GM23338 (cell line): Measurements from ENCODE around the gene TMA7. TPM values are rescaled to one million over a fixed set of nuclear protein-coding genes. Genes with fewer than 3 reads are reported as not detected.

ENCODE experiments used
- ATAC-seq: fragments of 200-7000 bp; cut with Tn5 transposase; 3 replicates; pipeline ENCODE4 v1.9.1; 2020
- DNase-seq: peaks from one replicate; pipeline ENCODE4 v3.0.0-alpha.2; 2015; ENCODE audit warnings: low spot score
- H2AFZ ChIP-seq: fragments of 200-600 bp; sonication (generic); 2 replicates; pipeline ENCODE4 v1.8.0; 2016; ENCODE audit warnings: antibody characterized with exemption, mild to moderate bottlenecking, moderate library complexity
- H3F3A ChIP-seq: fragments of 200-600 bp; sonication (generic); replicated peaks from 2 replicates; pipeline ENCODE4 v1.8.0; 2017; ENCODE audit warnings: antibody characterized with exemption, mixed run types, low read depth
- H3K27ac ChIP-seq: fragments of 200-600 bp; sonication (generic); 2 replicates; pipeline ENCODE4 v1.6.1; 2016; ENCODE audit warnings: low read depth
- H3K27me3 ChIP-seq: fragments of 200-600 bp; sonication (generic); 2 replicates; pipeline ENCODE4 v1.8.0; 2016; ENCODE audit warnings: mild to moderate bottlenecking, mixed run types, moderate library complexity; ENCODE audit not compliant: insufficient read depth
- H3K36me3 ChIP-seq: fragments of 200-600 bp; sonication (generic); 2 replicates; pipeline ENCODE4 v1.8.0; 2016; ENCODE audit warnings: mild to moderate bottlenecking; ENCODE audit not compliant: insufficient read depth
- H3K4me1 ChIP-seq: fragments of 200-600 bp; sonication (generic); 2 replicates; pipeline ENCODE4 v1.8.0; 2016; ENCODE audit warnings: mild to moderate bottlenecking, moderate library complexity; ENCODE audit not compliant: insufficient read depth
- H3K4me2 ChIP-seq: fragments of 200-600 bp; sonication (generic); 2 replicates; pipeline ENCODE4 v1.7.1; 2017; ENCODE audit warnings: mixed run types
- H3K4me3 ChIP-seq: fragments of 200-600 bp; sonication (generic); 2 replicates; pipeline ENCODE4 v1.6.1; 2016; ENCODE audit warnings: mixed run types
- H3K79me2 ChIP-seq: fragments of 200-600 bp; sonication (generic); replicated peaks from 2 replicates; pipeline ENCODE4 v1.8.0; 2017; ENCODE audit warnings: mild to moderate bottlenecking; ENCODE audit not compliant: insufficient read depth
- H3K9me2 ChIP-seq: fragments of 200-600 bp; sonication (generic); 2 replicates; pipeline ENCODE4 v1.8.0; 2017; ENCODE audit not compliant: insufficient read depth
- H4K20me1 ChIP-seq: fragments of 200-600 bp; sonication (generic); replicated peaks from 2 replicates; pipeline ENCODE4 v1.8.0; 2017; ENCODE audit warnings: mild to moderate bottlenecking; ENCODE audit not compliant: insufficient read depth
- H3K27ac Mint-ChIP-seq: 2 replicates; pipeline ENCODE4 v1.8.0; 2020; ENCODE audit warnings: inconsistent platforms, mild to moderate bottlenecking, moderate library complexity, mixed read lengths
- H3K27me3 Mint-ChIP-seq: 3 replicates; pipeline ENCODE4 v1.8.0; 2022; ENCODE audit warnings: low read depth, mild to moderate bottlenecking, moderate library complexity, mixed read lengths, inconsistent platforms; ENCODE audit not compliant: insufficient read depth, poor library complexity
- H3K36me3 Mint-ChIP-seq: 3 replicates; pipeline ENCODE4 v1.8.0; 2021; ENCODE audit warnings: low read depth, mild to moderate bottlenecking, inconsistent platforms, moderate library complexity, mixed read lengths
- H3K4me1 Mint-ChIP-seq: 3 replicates; pipeline ENCODE4 v1.8.0; 2020; ENCODE audit warnings: mild to moderate bottlenecking, inconsistent platforms, mixed read lengths
- H3K4me3 Mint-ChIP-seq: 3 replicates; pipeline ENCODE4 v1.8.0; 2021; ENCODE audit warnings: moderate library complexity, mild to moderate bottlenecking, inconsistent platforms, mixed read lengths
- H3K9me3 Mint-ChIP-seq: 3 replicates; pipeline ENCODE4 v1.8.0; 2020; ENCODE audit warnings: moderate library complexity, mild to moderate bottlenecking, inconsistent platforms, mixed read lengths
- CREB1 ChIP-seq: fragments of 250-450 bp; sonication (Bioruptor Pico); IDR thresholded peaks from 2 replicates; pipeline ENCODE4 v1.5.0; 2020; ENCODE audit warnings: low read depth, mild to moderate bottlenecking, moderate library complexity
- CTCF ChIP-seq, 2 experiments: fragments of 200-600 bp in 1 of 2; sonication (generic) in 1 of 2; conservative IDR thresholded peaks; 2 replicates each; pipeline versions ENCODE4 v1.5.1 to v1.6.1; 2016 to 2017; ENCODE audit warnings: antibody characterized with exemption in 2 of 2, low read depth in 2 of 2, mild to moderate bottlenecking in 2 of 2, moderate library complexity in 1 of 2
- ETS1 ChIP-seq: IDR thresholded peaks from 2 replicates; pipeline ENCODE4 v1.6.1; 2016; ENCODE audit warnings: antibody characterized with exemption
- EZH2 ChIP-seq: fragments of 200-600 bp; sonication (generic); IDR thresholded peaks from one replicate; pipeline ENCODE4 v1.8.0; 2017; ENCODE audit warnings: antibody characterized with exemption, mild to moderate bottlenecking, low read depth; ENCODE audit not compliant: unreplicated experiment
- EZH2phosphoT487 ChIP-seq: fragments of 200-600 bp; sonication (generic); IDR thresholded peaks from one replicate; pipeline ENCODE4 v1.8.1; 2018; ENCODE audit warnings: antibody characterized with exemption; ENCODE audit not compliant: unreplicated experiment
- JUNB ChIP-seq: IDR thresholded peaks from one replicate; pipeline ENCODE4 v1.6.1; 2016; ENCODE audit warnings: antibody characterized with exemption; ENCODE audit not compliant: unreplicated experiment
- NANOG ChIP-seq: IDR thresholded peaks from 2 replicates; pipeline ENCODE4 v1.6.1; 2016; ENCODE audit warnings: antibody characterized with exemption, borderline replicate concordance
- POLR2AphosphoS5 ChIP-seq: IDR thresholded peaks from 2 replicates; pipeline ENCODE4 v1.6.1; 2016; ENCODE audit warnings: antibody characterized with exemption, low read depth
- REST ChIP-seq: IDR thresholded peaks from one replicate; pipeline ENCODE4 v1.6.1; 2018; ENCODE audit warnings: antibody characterized with exemption; ENCODE audit not compliant: unreplicated experiment
- STAT1 ChIP-seq: IDR thresholded peaks from one replicate; pipeline ENCODE4 v1.6.1; 2016; ENCODE audit warnings: antibody characterized with exemption; ENCODE audit not compliant: unreplicated experiment
- ZNF114 ChIP-seq: fragments of 250-450 bp; sonication (Bioruptor Pico); IDR thresholded peaks from 2 replicates; pipeline ENCODE4 v1.5.0; 2020; ENCODE audit warnings: mild to moderate bottlenecking, moderate library complexity
- ZNF331 ChIP-seq: fragments of 250-450 bp; sonication (Bioruptor Pico); IDR thresholded peaks from 2 replicates; pipeline ENCODE4 v1.5.0; 2020; ENCODE audit warnings: low read depth, mild to moderate bottlenecking, moderate library complexity
- polyA plus RNA-seq: library from polyadenylated mRNA; unstranded; fragments of >200 nt; fragmentation: Nextera tagmentation; extraction: Ambion mirVana; gene quantifications from 2 replicates; pipeline ENCODE4 v1.2.1, GENCODE V29; 2016
- total RNA-seq: library from RNA; depleted of rRNA; stranded (reverse); fragments of >200 nt; shearing (Covaris generic); gene quantifications from 2 replicates; pipeline ENCODE4 v1.2.3, GENCODE V29; 2014

Gene TMA7
- total and polyA plus RNA-seq, 2 experiments from 2014 or later, result 419 to 2,089 TPM

GRCh38 chr3:48394391-48394790, 45.7 kb upstream of the TMA7 start:
- Histone ChIP-seq H3K36me3 (no peaks in the 10 kb centered on the region), H3K4me2 (no peak overlapping the region), H3F3A (no peaks in the 10 kb centered on the region), H3K9me2 (no peaks in the 10 kb centered on the region), H3K79me2 (no peaks in the 10 kb centered on the region), H3K4me1 (no peaks in the 10 kb centered on the region), H3K27me3 (no peaks in the 10 kb centered on the region), H4K20me1 (no peaks in the 10 kb centered on the region), H2AFZ (no peak overlapping the region), H3K4me3 (no peak overlapping the region), H3K27ac (no peak overlapping the region)
- H3K4me1 Mint-ChIP-seq, result peaks cover 8% of the 10 kb centered on the region
- H3K9me3 Mint-ChIP-seq, result no peaks in the 10 kb centered on the region; the same call in 2 of the 3 replicates
- H3K27me3 Mint-ChIP-seq, result peaks cover 6% of the 10 kb centered on the region
- no peak overlapping the region for H3K4me3 Mint-ChIP-seq
- ATAC-seq, result no peak
- peaks cover 3% of the 10 kb centered on the region; the same call in 1 of the 3 replicates for H3K36me3 Mint-ChIP-seq
- no peak for DNase-seq
- TF ChIP-seq ZNF114 (CRISPR knock-in tag), result no peak
- TF ChIP-seq STAT1, result no peak
- no peak for TF ChIP-seq CTCF (conservative IDR thresholded peaks at IDR 0.05; ENCODE audit: low read depth in 2 of 2)
- TF ChIP-seq EZH2, result no peak
- TF ChIP-seq ZNF331 (CRISPR knock-in tag), result no peak
- no peak for TF ChIP-seq EZH2phosphoT487
- TF ChIP-seq CREB1 (CRISPR knock-in tag), result no peak
- TF ChIP-seq POLR2AphosphoS5, result no peak
- TF ChIP-seq REST, result no peak
- TF ChIP-seq NANOG, result no peak
- no peak for TF ChIP-seq JUNB
- no peak overlapping the region for H3K27ac Mint-ChIP-seq

GRCh38 chr3:48395714-48396113, 44.3 kb upstream of the TMA7 start:
- Histone ChIP-seq H3K27me3 (no peaks in the 10 kb centered on the region), H3K36me3 (no peaks in the 10 kb centered on the region), H3K4me1 (no peaks in the 10 kb centered on the region), H3K4me3 (no peak overlapping the region), H3K9me2 (no peaks in the 10 kb centered on the region), H4K20me1 (no peaks in the 10 kb centered on the region), H3F3A (no peaks in the 10 kb centered on the region; the same call in 1 of the 2 replicates), H3K27ac (no peak overlapping the region), H3K79me2 (no peaks in the 10 kb centered on the region), H3K4me2 (no peak overlapping the region), H2AFZ (no peak overlapping the region)
- Mint-ChIP-seq H3K27me3 (peaks cover 5% of the 10 kb centered on the region), H3K9me3 (no peaks in the 10 kb centered on the region; the same call in 2 of the 3 replicates), H3K4me3 (no peak overlapping the region), H3K4me1 (peaks cover 11% of the 10 kb centered on the region), H3K36me3 (peaks cover 9% of the 10 kb centered on the region), H3K27ac (no peak overlapping the region)
- DNase-seq, result no peak
- no peak for ATAC-seq
- TF ChIP-seq POLR2AphosphoS5 (no peak), CREB1 (CRISPR knock-in tag) (no peak), ZNF331 (CRISPR knock-in tag) (no peak), EZH2 (no peak), EZH2phosphoT487 (no peak), CTCF (conservative IDR thresholded peaks at IDR 0.05; ENCODE audit: low read depth in 2 of 2) (no peak), REST (no peak), ETS1 (no peak)
